GM18909 (cell line): Measurements from ENCODE around the gene PLPP4.

ENCODE experiments used
- ATAC-seq: cut with Tn5 transposase; IDR thresholded peaks from one replicate; pipeline ENCODE4 v1.9.1; 2021; ENCODE audit warnings: mild to moderate bottlenecking; ENCODE audit not compliant: unreplicated experiment, poor library complexity

The PLPP4 gene

DNA sequence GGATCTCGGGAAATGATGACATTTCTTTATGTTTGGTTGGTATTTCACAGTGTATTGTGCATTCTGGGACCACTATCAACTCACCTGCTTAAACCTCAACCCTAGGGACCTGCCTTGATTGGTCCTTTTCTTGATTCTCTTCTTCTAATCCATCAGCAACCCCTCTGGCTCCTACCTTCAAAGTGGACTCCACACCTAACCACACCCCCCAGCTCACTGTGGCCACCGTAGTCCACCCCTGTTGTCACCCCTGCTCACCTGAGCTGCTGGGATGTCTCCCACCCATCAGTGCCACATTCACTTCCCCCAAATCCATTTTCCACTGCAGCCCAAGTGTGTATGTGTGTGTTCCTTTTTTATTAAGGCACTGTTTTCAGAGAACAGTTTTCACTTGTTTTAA is 145.0 kb downstream of the PLPP4 start:
- no peak for ATAC-seq

DNA sequence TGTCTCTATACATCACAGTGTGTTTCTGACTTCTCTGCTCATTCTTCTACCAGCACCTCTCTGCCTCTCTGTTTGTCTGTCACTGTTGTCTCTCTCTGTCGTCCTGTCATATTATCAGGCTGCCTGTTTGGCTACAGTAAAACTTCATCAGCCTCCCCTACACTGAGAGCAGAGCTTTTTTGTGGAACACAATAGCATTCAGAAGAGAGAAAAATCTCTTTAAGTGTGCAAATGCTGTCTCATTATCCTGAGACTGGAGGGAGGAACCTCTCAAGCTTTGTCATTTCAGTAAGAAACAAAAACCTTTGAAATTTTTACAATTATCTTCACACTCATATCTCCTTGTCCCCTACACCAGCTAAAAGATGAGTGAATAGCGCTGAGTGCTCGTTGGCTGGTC is 148.4 kb downstream of the PLPP4 start:
- no peak for ATAC-seq

DNA sequence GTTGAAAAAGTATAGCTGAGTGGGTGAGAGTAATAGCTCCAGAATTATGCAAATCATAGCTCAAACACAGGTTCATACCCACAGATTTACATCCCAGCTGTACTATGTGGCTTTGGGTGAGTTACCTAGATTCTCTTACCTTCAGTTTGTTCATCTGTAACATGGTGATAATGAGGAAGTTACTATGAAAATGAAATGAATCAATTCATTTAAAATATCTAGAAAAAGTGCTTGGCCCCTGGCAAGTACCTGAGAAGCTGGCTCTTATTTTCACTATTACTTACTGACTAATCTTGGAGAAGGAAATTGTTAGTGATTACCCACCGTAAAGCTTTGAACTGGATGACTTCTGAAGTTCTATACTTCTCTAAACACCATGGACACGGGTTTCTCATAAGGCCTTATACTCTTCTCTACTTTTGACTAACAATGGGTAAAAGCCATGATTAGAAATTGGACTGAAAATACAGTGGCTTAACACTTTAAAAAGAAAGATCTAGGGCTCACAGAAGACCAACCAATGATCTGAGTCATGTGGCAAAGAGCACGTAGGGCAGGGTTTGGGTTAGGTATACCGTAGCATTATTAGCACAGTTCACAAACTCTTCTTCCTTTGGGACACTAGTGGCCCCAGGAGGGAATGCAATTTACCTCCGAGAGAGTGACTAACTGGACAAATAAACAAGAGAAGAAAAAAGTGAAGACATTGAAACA is 149.2 kb downstream of the PLPP4 start:
- peak; percentile 69 for ATAC-seq

DNA sequence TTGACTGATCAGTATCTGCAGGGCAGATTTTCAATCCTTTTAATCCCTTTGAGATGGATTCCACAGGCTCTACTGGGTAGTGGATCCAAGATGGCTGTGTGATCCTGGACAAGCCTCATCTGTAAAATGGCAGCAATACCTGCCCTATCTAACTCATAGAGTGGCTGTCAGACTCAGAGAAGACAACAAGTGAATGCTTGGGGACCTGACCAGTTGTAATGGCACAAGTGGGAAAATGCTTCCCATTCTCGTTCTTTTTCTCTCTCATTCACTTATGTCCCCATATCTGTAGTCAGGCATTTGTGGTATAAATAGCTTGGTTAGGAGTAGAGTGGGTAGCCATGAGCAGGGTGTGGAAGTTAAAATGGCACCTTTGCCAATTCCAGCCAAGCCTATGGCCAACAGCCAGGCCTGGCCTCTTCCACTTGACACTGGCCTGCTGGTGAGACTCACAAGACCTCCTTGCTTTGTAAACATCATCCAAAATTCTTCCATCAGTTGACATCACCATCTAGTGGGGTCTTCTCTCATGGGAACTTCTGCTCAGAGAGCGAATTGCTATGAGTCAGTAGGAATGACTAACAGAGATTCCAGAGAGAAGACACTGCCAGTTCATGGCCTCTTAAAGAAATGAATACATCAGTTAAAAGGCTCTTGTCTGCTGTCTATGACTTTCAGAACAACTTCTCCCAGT is 150.1 kb downstream of the PLPP4 start:
- ATAC-seq = peak; percentile 23

DNA sequence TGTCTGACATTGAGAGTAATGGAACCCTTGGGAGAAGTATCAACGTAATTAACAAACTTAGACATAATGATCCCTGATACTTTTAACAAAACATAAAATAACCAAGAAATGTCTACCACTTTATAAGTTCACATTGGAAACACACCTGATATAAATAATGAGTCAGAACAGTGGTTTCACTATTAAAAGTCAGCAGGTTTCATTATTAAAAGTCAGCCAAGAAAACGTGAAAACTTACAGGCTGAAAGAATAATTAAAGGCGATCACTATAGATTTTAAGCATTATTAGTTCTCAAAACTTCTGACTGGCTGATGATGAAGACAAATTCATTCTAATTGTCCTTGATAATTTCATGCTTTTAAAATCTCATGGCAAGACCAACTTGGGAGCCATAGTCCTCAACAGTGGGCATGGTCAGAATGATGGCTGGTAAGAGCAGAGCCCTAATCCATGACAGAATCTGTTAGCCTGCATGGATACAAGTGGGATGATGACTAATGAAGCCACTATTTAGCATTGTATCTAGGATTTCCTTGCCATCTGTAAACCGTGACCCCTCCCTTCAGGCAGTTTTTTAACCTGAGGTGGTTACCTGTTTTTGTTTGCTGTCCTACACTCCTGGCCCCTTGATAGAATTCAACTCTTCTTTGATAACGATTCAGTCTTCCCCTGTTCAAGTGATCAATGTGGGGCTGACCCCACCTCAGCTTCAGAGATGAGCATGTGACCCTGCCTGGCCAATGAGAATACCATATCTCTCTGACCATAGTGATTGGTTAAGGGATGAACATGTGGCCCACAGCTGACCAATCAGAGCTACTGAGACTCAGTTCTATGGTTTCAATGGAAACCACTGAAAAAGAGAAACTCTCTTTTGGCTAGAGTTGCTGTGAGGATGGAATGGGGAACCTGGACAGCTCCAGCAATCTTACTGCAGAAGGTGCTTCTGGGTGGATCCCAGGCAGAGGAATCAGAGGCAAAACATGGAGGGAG is 151.0 kb downstream of the PLPP4 start:
- peak; percentile 50 for ATAC-seq

DNA sequence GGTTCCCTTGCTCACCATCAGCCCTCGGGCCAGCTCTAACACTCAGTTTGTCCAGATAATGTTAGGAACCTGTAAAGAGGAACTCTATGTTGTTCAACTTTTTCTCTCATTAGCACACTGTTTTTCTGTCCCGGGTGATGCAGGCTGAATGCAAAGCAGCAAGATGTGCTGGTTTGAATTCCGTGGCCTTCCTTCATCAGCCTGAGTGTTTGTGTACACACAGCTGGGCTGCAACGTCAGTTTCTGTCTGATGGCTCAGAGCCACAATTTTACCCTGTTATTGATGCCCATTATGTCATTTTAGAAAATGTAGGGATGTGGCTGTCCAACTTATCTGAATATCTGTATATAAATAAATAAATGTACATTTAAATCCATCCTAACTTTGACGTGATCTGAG is 152.0 kb downstream of the PLPP4 start:
- no peak for ATAC-seq

DNA sequence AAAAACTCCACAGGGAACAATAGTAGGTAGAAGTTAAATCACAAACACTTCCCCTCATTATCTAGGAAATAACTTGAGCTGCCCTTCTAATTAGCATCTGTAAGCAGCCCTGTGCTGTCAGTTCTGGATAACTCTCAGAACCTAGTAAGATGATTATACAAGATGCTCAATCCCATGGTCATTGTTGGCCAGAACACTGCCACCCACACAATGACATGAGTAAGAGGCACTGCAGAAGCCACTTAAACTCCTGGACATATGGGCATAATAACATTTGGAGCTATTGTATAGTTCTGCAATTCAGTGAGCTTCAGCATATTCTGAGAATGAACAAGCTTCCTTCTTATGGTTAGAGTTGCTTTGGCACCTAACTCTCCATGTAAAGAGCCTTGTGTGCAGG is 153.8 kb downstream of the PLPP4 start:
- ATAC-seq = no peak

DNA sequence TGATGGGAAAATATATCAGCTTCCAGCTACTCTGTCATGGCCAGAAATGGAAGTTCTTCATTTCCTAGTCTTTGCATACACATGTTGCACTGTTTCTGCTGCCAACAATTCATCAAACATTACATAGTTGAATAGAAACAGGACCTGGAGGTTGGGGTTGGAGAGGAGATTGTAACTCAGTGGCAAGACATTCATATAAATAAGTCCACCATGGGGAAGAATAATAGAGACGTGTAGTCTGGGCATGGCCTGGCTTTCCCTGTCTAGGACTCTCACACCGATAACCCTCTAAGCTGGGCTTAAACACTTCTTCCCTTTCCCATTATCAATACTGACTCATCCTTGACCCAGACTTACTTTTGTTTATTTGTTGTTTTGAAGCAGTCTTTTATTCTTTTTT is 155.7 kb downstream of the PLPP4 start:
- no peak for ATAC-seq

GRCh38 chr10:120613180-120613579 is 156.2 kb downstream of the PLPP4 start:
- ATAC-seq = no peak

GRCh38 chr10:120614680-120615079 is 157.7 kb downstream of the PLPP4 start:
- ATAC-seq = no peak

- no peak for ATAC-seq
Observed at GRCh38 chr10:120616311-120616911, 159.4 kb downstream of the PLPP4 start.

GRCh38 chr10:120628197-120628596 is 171.2 kb downstream of the PLPP4 start:
- ATAC-seq = no peak

- no peak for ATAC-seq
Observed at GRCh38 chr10:120630266-120630665, 173.2 kb downstream of the PLPP4 start.

GRCh38 chr10:120632047-120632446 is 175.0 kb downstream of the PLPP4 start:
- ATAC-seq = no peak

DNA sequence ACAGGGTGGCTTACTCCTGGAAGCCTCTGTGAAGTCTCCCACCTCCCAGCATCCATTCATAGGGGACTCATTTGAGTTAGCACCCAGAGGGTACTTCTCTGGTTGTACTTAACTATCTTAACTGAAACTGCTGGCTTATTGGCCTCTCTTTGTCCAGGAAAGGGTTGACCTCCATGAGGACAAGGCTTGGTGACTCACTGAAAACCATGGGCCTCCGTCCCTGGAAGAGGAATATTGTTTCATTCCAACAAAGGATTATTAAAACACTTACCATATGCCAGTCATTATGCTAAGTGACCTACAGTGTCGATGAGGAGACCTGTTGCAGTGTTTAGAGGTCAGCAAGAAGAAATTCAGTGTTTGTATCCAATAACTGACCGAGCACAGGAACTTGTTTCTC is 175.9 kb downstream of the PLPP4 start:
- ATAC-seq = no peak

- ATAC-seq = no peak
Observed at GRCh38 chr10:120634659-120635058, 177.6 kb downstream of the PLPP4 start.
